Neural cell (in vitro differentiated cells): Measurements from ENCODE around the gene LTK.

ENCODE experiments used
- EP300 ChIP-seq: fragments of 450-650 bp; conservative IDR thresholded peaks from 2 replicates; pipeline ENCODE4 v1.6.1; 2014; ENCODE audit warnings: antibody characterized with exemption, mild to moderate bottlenecking, moderate library complexity; ENCODE audit not compliant: poor library complexity, severe bottlenecking
- EZH2 ChIP-seq: fragments of 200-600, 300-800 bp; shearing (Covaris generic), sonication (generic); IDR thresholded peaks from 2 replicates; pipeline ENCODE4 v1.6.1; 2014; ENCODE audit warnings: antibody characterized with exemption, low read length, borderline replicate concordance, mild to moderate bottlenecking; ENCODE audit not compliant: insufficient read depth, poor library complexity, severe bottlenecking
- MXI1 ChIP-seq: fragments of 450-650 bp; conservative IDR thresholded peaks from 2 replicates; pipeline ENCODE4 v1.6.1; 2014; ENCODE audit warnings: antibody characterized with exemption, mild to moderate bottlenecking; ENCODE audit not compliant: poor library complexity, severe bottlenecking
- POLR2AphosphoS5 ChIP-seq: IDR thresholded peaks from 2 replicates; pipeline ENCODE4 v1.6.1; 2012
- RAD21 ChIP-seq: fragments of 450-650 bp; conservative IDR thresholded peaks from 2 replicates; pipeline ENCODE4 v1.6.1; 2014; ENCODE audit warnings: antibody characterized with exemption, mild to moderate bottlenecking, moderate library complexity
- TF ChIP-seq, protein P1 (sequence below): fragments of 450-650 bp; IDR thresholded peaks from 2 replicates; pipeline ENCODE4 v1.5.1; 2014; ENCODE audit warnings: antibody characterized with exemption, mild to moderate bottlenecking, moderate library complexity; ENCODE audit not compliant: poor library complexity, severe bottlenecking

DNA sequence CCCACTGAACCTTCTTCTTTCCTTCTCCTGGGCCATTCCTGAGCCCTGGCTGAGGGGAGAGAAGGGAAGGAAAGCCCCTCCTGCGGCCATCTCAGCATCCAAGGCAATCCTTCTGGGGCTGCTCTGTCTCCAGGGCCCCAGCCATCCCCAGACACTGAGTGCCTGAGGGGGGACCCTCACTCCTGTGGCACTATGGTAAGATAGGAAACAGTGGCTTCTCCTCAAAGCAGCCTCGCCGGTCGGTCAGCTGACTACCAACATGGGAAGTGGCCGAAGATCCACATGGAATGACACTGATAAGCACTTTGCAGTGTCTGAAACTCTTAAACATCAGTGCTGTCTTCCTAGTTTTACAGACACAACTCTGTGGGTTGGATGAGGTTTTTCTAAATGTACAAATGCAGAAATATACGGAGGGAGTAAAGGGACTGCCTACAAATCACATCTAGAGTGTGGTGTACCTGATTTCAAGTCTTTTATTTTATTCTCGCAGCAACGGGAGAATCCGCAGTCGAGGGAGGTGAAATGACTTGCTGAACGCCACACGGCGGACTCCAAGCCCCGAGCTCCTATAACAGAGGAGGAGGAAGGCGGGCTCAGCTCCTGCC, 20.9 kb downstream of the LTK start:
- TF ChIP-seq EZH2 (no peak), POLR2AphosphoS5 (no peak), EP300 (no peak), RAD21 (no peak), MXI1 (no peak)
- TF ChIP-seq, protein P1, sequence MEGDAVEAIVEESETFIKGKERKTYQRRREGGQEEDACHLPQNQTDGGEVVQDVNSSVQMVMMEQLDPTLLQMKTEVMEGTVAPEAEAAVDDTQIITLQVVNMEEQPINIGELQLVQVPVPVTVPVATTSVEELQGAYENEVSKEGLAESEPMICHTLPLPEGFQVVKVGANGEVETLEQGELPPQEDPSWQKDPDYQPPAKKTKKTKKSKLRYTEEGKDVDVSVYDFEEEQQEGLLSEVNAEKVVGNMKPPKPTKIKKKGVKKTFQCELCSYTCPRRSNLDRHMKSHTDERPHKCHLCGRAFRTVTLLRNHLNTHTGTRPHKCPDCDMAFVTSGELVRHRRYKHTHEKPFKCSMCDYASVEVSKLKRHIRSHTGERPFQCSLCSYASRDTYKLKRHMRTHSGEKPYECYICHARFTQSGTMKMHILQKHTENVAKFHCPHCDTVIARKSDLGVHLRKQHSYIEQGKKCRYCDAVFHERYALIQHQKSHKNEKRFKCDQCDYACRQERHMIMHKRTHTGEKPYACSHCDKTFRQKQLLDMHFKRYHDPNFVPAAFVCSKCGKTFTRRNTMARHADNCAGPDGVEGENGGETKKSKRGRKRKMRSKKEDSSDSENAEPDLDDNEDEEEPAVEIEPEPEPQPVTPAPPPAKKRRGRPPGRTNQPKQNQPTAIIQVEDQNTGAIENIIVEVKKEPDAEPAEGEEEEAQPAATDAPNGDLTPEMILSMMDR: no peak
